ENCODE data around the gene CYTL1.
"Not testable (repeated sequence)": the region's sequence is repeated elsewhere in the genome, so short reads cannot be mapped to it uniquely, and the experiment has no call there.

The CYTL1 gene, protein sequence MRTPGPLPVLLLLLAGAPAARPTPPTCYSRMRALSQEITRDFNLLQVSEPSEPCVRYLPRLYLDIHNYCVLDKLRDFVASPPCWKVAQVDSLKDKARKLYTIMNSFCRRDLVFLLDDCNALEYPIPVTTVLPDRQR

DNA sequence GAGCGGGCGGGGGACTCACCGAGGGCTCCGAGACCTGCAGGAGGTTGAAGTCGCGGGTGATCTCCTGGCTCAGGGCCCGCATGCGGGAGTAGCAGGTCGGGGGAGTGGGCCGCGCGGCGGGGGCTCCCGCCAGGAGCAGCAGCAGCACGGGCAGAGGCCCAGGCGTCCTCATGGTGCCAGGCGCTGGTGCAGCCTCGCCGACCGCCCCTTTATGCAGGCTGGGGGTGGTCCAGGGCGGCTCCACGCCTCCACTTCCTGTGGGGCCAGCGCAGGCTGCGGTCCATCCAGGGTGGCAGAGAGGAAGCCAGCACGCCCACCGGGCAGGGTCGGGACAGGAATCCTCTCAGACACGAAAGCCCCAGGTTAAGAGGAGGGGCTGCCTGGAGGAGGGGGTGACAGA, at the start of gene CYTL1:
TSS of gene CYTL1 (minus strand) at position 185 of the 400 bp plus-strand sequence. CDS start at position 172, 13 bp downstream.
- DNase-seq (ENCODE audit: low read depth, low spot score): no peak

DNA sequence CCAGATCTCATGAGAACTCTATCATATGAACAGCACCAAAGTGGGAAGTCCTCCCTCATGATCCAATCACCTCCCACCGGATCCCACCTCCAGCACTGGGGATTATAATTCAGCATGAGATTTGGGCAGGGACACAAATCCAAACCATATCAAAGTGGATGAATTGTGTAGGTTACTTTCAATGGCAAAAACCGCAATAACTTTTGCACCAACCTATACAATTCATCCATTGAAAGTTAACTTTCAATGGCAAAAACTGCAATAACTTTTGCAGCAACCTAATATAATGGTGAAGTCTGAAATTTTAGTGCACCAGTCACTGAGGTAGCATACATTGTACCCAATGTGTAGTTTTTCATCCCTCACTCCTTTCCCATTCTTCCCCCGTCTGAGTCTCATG, 48.6 kb upstream of the CYTL1 start:
- no peak for DNase-seq (ENCODE audit: low read depth, low spot score)

DNA sequence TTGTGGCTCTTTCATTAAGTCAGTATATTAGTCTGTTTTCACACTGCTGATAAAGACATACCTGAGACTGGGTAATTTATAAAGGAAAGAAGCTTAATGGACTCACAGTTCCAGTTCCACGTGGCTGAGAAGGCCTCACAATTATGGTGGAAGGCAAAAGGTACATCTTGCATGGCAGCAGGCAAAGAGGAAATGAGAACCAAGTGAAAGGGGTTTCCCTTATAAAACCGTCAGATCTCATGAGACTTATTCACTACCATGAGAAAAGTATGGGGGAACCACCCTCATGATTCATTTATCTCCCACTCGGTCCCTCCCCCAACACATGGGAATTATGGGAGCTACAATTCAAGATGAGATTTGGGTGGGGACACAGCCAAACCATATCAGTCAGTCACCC, 47.7 kb upstream of the CYTL1 start:
- DNase-seq (ENCODE audit: low read depth, low spot score): not testable (repeated sequence)

DNA sequence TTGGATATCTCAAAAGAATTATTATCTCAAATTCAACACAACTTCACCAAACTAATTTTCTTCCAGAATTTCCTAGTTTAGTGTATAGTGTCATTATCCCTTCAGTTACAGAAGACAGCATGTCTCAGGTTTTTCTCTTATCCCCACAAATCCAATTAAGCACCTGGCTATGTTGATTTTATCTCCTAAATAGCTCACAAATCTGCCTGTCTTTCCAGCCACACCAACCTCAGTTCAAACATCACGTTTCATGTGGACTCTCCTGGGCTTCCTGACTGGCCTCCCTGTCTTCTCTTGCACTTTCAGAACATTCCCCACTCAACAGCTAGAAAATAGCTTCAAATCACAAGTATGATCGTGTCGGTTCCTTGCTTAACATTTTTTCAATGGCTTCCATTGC, 46.8 kb upstream of the CYTL1 start:
- no peak for DNase-seq (ENCODE audit: low read depth, low spot score)

DNA sequence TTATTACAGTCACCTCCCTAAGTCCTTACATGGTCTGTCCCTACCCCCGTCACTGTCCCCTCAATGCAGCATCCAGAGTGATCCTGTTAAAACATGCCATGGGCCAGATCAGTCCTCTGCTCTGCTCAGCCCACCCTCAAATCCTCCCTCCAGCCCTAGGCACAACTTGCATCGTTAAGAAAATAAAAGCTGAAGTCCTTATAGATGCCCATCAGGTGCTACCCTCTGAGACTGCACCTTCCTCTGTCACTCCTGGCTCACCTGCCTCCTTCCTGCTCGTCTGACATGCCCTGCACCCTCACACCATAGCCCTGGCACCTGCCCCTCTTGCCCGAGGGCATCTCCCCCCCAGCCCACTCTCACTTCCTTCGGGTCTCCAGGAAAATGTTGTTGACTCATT, 36.2 kb upstream of the CYTL1 start:
- no peak for DNase-seq (ENCODE audit: low read depth, low spot score)

DNA sequence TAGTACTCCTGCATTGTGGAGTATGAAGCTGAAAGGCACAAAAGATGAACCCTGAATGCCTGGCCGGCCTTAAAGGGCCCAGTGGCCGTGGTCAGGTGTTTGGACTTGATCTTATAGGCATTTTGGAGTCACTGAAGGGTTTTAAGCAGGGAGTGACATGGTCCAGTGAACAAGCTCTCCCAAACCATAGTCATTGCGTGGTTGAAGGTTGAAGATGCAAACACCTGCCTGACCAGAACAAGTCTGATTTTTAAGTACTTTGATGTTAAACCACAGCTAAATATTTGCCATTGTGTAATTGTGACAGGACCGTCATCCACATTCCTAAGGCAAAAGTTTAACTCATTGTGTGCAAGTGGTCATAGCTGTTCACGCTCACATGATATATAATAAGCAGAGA, 35.3 kb upstream of the CYTL1 start:
- no peak for DNase-seq (ENCODE audit: low read depth, low spot score)

DNA sequence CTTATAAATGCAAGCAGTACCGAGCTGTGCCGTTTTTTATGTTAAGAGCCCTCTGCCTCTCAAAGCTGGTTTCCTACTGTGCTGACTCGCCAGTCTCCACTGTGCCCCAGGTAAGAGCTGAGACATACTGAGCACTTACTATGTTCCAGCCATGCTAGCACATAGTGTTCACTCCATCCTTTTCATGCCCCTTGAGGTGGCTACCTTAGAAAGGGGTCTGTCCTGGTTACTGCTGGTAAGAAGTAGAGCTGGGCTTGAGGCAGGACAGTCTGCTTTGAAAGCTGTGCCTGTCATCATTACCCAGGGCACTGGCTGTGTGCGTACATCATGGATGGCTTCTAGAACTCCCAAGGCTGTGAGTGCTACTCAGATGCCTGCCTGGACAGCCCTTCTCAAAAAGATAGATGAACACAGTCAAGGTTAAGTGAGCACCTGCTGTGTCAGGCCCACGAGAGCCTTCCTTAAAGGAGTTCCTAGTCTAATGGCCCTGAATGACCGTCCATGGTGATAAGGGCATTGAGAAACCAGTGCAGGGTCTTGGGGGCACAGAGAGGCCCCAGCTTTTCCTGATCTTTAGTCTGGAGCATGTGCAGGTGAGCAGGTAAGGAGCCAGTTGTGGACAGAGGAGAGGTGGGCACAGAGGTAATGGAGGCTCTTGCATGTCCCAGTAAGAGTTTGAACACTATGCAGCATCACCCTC, 33.6 kb upstream of the CYTL1 start:
- DNase-seq (ENCODE audit: low read depth, low spot score): no peak

DNA sequence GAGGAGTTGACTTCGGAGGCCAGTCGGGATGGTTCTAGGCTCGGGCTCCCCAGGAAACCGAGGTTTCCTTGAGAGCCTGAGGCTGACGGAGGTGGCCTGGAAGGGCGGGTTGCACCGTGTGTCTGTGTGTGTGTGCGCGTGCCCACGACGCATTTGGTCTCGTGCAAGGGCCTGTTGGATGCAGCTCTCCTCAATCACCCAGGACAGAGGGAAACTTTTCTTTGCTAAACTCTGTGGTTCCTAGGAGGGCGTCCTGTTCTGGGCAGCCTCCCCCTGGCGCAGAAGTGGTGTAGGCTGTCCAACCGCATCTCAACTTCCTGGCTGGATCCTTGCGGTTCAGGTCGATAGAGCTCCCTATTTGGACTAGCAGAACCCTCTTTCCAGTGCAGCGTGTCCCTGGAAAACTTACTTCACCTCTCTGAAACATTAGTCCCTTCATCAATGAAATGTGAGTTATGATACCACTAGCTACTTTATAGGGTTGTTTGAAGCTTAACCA, 33.0 kb upstream of the CYTL1 start:
- no peak for DNase-seq (ENCODE audit: low read depth, low spot score)

DNA sequence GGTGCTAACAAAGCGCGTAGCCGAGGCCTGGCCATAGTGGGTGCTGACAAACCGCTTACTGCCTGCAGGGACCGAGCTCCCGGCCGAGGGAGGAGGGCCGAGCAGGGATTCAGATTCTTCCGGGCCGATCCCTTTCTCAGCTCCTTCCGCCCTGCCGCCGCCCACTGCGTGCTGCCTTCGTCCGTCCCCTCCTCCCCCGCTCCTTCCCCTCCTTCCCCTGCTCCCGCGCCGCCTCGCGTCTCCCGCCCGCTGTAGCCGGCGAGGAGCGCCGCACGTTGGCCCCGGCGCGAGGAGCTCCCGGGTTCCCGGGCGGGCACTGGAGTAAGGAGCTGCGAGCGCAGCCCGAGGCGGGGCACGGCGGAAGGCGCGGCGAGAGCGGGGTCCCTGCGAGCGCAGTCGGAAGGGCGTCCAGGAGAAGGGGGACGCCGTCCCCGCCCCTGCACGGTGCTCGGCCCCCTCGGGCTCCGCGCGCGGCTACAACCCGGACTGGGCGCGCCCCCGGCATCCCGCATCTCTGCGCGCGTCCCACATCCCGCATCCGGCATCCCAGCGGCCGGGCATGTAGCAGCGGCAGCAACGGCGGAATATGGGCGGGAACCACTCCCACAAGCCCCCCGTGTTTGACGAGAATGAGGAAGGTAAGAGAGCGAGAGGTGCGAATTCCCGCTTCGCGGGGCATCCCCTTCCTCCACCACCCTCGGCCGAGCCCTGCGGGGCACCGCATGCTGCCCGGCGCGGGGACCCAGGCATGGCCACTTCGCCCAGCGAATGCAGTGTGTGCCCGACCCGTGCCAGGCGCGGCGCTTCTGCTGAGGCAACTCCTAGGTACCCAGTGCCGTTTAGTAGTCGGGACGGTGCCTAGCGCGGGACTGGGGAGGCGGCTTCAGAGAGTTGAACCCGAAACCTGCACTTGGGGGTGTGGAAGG, 32.3 kb upstream of the CYTL1 start, which contains the start of gene STK32B:
TSS of gene STK32B (plus strand) at position 203 of the 926 bp plus-strand sequence.
- DNase-seq (ENCODE audit: low read depth, low spot score): no peak

DNA sequence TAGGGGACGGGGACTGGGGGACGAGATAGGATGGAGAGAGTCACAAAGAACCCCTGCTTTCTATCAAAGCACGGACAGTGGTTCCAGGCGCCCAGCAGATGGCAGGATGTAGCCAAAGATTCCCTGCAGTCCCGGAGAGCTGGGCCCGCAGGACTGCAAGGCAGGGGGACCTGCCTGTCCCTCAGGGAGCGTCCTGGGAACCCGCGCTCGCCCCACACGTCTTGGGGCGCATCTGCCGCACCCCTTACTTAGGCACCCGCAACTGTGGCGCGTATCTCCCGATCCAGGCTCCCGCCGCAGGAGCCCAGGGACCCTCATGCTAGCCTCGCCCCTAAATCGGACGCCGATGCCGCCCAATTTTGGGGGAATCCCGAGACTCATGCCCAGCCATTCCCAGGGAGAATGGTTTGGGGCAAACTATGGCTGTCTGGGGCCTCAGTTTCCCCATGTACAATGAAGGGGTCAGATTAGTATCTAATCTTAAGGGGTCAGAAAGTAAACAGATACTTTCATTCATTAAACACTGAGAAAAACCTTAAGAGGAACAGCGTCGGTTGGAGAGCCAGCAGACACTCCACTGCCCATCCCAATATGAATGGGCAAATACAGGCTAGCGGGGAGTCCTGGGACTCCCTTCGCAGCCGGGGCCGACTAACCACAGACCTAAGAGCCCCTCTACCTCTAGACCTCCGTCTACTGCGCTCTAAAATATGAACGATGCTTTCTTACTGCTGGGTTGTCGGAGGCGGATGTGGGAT, 31.4 kb upstream of the CYTL1 start:
- no peak for DNase-seq (ENCODE audit: low read depth, low spot score)

DNA sequence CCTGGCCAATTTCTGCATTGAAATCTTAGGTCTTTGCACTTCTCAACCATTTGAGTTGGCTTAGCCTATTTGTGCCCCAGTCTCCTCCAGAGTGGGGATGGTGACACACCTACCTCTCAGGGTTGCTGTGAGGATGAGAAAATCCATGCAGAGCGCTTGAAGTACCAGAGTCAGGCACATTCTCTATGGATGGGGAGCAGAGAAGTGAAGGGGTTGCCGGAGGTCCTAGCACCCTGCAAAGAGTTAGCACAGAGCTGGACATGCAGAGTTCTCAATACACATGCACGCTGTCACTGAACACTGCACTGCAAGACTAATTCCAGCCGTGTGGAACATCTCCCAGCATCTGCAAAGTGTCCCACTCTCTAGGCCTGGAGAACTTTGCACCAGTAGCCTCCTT, 29.5 kb upstream of the CYTL1 start:
- no peak for DNase-seq (ENCODE audit: low read depth, low spot score)

DNA sequence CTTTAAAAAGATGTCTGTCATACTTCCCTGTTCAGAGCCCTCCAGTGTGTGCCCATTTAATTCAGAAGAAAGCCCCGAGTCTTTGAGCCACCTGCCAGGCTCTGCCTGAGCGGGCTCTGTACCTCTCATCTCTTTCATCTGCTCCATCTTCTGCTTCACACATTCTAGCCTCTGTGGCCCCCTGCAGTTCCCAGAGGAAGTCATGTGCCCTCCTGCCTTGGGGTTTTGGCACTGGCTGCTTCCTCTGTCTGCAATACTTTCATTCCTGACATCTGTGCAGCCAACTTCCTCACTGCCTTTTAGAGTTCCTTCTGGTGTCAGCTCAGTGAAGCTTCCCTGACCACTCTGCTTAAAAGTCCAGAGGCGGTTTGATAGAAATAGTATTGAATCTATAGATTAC, 25.8 kb upstream of the CYTL1 start:
- DNase-seq (ENCODE audit: low read depth, low spot score): no peak

DNA sequence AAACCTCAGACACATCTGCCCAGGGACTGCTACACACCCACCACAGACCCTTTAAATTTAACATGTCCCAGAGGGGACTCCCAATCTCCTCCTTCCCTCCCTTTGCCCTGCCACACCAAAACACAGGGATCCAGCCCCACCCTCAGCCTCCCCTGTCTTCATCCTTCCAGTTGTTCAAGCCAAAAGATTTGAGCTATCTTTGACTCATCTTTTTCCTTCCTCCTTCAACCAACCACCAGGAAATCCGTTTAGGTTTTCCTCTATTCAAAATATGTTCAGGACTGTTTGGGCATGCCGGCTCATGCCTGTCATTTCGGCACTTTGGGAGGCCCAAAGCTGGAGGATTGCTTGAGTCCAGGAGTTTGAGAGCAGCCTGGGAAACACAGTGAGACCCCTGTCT, 25.1 kb upstream of the CYTL1 start:
- DNase-seq (ENCODE audit: low read depth, low spot score): no peak

DNA sequence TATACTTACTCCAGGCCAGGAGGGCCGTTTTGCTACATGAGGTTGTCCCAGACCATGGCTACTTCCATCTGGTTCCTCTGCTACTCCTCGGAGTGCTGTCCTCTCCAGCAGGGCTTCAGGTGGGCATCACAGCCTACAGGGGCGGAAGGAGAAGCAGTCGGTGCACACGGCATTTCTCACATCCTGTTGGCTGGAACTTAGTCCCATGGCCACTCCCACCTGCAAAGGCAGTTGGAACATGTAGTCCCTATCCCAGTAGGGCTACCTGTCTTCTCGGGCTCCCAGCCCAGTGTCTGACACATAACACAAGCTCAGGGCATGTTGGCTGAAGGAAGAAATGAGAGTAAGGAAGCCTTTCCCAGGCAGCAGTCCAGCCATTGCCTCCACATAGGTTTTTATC, 24.3 kb upstream of the CYTL1 start:
- no peak for DNase-seq (ENCODE audit: low read depth, low spot score)

DNA sequence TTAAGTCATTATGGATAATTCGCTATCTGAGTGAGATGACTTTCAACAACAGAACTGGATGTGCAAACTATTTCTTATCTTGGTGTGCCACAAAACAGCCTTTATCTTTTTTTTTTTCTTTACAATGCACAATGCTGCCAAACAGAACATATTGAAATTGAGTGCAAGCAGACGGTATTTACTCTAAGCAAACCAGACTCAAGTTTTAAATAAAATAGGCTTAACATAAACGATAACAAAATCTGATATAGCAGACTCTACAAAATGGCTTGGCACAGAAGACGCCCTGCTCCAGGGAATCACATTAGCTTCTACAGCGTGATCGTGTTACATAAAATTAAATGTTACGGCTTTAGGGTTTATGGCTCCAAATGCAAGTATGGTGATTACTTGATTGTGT, 22.4 kb upstream of the CYTL1 start:
- DNase-seq (ENCODE audit: low read depth, low spot score): no peak

DNA sequence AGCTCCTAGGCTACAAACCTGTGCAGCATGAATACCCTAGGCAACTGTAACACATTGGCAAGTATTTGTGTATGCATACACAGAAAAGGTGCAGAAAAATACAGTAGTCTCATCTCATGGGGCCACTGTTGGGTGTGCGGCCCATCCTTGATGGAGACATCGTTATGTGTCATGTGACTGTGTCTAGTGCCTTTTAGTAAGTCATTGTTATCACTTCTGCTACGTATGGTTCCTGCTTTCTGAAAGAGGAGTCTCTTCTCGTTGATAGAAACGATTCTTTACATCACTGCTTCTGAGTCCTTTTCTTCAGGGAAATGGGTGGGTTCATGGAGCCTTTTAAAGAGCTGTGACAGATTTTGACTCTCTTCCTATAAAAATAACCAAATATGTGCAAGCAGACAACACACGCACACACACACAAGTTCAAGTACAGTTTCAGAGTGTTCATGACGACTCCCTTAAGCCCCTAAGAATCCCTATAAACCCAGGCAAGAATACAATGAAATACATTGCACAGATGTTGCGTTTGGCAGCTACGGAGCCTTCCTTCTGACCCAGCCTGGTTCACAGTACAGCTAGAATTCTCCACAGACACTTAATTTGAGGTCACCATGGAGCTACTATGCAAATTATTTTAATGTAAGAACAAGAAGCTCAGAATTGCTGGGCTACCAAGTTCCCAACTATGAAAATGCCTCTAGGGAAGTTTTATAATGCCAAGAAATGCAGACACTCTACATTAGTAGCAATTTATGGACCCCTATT, 21.8 kb upstream of the CYTL1 start:
- DNase-seq (ENCODE audit: low read depth, low spot score): no peak

DNA sequence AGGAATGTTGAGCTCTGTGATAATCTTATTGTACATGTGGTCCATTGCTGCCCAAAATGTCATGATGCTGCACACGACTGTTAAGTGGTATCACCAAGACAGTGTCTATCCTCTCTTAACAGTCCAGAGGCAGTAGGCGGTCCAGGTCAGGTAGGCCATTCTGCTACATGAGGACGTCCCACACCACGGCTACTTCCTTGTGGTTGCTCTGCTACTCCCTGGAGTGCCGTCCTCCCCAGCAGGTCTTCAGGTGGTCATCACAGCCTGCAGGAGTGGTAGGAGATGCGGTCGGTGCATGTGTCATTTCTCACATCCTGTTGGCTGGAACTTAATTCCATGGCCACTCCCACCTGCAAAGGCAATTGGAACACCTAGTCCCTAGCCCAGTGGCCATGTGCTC, 20.5 kb upstream of the CYTL1 start:
- DNase-seq (ENCODE audit: low read depth, low spot score): no peak

DNA sequence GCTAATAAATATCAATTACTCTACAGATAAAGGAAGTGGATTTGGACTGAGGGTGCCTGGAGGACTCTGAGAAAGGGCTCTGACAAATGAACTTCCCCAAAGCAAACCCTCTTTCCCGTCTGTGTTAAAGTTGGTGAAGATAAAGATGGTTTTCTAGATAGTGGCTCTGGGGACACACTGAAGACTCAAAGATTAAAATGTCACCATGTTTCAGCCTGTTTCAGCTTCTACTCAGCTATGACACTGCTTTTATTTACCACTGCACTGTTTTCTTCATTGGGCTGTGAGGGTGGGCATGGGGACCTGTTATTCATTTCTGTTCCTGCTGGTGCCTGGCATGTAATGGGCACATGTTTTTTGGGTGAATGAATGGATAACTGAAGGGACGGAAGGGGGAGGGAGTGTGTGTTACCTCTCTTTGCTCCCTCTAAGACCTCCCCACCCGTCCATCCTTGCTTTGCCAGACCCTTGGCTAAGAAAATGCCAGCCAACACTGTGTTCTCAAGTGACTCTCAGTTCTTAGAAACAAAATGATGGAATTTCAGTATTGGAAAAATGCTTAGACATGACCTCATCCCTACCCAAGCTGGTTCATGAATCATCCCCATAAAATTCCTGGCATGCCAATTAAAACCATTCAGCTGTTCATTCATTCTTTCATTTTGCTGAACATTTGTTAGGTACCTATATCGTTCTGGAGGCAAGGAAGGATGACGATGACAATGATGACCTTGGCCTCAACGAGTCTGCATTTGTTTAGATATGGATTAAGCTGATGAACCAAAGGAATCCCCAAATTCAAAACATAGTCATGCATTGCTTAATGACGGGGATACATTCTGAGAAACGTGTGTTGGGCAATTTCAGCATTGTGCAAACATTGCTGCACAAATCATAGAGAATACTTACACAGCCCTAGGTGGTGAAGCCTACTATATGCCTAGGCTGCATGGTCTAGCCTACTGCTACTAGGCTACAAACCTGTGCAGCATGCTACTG, 18.6 kb upstream of the CYTL1 start:
- DNase-seq (ENCODE audit: low read depth, low spot score): no peak

DNA sequence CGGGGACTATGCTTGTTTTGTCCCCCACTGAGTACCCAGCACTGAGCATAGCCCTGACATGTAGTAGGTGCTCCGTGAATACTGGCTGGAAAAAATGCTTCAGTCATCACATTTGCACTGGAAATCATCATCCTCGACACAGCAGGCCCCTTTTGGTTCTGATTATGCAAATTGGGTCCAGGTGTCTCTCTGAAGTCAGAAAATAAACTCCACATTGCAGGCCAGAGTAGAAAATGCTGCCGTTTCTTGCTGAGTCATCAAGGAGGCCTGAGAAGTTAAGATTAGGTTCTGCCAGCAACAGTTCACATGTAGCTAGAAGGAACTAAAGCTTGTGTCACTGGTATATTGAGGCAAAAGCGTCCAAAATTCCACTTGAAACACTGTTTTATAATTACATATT, 17.0 kb upstream of the CYTL1 start:
- DNase-seq (ENCODE audit: low read depth, low spot score): no peak

DNA sequence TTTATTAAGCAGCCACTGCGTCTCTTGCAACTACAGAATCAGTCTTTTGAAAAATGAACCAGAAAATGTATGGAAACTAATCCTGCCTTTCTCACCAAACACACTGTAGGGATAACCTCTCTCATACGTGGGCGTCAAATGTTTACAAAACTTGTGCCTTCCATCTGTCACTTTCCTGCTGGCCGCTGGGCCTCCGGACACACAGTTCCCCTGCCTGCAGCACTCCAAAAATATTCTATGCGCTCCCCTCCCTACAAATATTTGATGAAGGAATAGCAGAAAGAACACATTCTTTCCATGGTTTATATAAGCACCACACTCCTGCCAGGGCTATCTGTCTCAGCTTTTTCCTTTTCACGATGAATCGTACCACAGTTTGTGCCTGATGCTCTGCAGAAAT, 14.9 kb upstream of the CYTL1 start:
- DNase-seq (ENCODE audit: low read depth, low spot score): no peak

Measured in brain pericyte (primary cell).